ENCODE data around the gene ZNF519. TPM values are rescaled to one million over a fixed set of nuclear protein-coding genes. Genes with fewer than 3 reads are reported as not detected.

The ZNF519 gene
- total RNA-seq, 2 donors from 2014 or later = 1.7 to 3.3 TPM

GRCh38 chr18:14122097-14122496 is 10.1 kb downstream of the ZNF519 start:
- DNase-seq (ENCODE audit: low spot score) = no peak
- Histone ChIP-seq H3K27me3 (no peaks in the 10 kb centered on the region), H3K4me3 (no peak overlapping the region), H3K27ac (no peak overlapping the region), H3K4me1 (no peaks in the 10 kb centered on the region), H3K36me3 (no peaks in the 10 kb centered on the region), H3K9me3 (no peaks in the 10 kb centered on the region)
- TF ChIP-seq, protein P1, sequence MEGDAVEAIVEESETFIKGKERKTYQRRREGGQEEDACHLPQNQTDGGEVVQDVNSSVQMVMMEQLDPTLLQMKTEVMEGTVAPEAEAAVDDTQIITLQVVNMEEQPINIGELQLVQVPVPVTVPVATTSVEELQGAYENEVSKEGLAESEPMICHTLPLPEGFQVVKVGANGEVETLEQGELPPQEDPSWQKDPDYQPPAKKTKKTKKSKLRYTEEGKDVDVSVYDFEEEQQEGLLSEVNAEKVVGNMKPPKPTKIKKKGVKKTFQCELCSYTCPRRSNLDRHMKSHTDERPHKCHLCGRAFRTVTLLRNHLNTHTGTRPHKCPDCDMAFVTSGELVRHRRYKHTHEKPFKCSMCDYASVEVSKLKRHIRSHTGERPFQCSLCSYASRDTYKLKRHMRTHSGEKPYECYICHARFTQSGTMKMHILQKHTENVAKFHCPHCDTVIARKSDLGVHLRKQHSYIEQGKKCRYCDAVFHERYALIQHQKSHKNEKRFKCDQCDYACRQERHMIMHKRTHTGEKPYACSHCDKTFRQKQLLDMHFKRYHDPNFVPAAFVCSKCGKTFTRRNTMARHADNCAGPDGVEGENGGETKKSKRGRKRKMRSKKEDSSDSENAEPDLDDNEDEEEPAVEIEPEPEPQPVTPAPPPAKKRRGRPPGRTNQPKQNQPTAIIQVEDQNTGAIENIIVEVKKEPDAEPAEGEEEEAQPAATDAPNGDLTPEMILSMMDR (IDR thresholded peaks at IDR 0.05) = no peak

DNA sequence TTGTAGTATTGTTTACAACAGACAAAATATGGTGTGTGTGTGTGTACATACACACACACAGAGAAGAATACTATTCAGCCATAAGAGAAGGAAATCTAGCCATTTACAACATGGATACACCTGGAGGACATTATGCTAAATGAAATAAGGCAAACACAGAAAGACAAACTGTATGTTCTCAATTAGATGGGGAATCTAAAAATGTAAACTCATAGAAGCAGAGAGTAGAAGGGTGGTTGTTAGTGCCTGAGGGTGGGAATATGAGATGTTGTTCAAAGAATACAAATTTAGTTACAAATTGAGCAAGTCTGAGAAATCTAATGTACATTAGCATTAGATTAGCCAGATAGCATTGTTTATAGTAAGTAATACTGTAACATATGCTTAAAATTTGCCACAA is 11.3 kb downstream of the ZNF519 start:
- Histone ChIP-seq H3K36me3 (no peaks in the 10 kb centered on the region), H3K4me1 (no peaks in the 10 kb centered on the region), H3K4me3 (no peak overlapping the region), H3K9me3 (no peaks in the 10 kb centered on the region), H3K27me3 (no peaks in the 10 kb centered on the region), H3K27ac (no peak overlapping the region)
- DNase-seq (ENCODE audit: low spot score) = no peak
- TF ChIP-seq, protein P1 (IDR thresholded peaks at IDR 0.05) = no peak

DNA sequence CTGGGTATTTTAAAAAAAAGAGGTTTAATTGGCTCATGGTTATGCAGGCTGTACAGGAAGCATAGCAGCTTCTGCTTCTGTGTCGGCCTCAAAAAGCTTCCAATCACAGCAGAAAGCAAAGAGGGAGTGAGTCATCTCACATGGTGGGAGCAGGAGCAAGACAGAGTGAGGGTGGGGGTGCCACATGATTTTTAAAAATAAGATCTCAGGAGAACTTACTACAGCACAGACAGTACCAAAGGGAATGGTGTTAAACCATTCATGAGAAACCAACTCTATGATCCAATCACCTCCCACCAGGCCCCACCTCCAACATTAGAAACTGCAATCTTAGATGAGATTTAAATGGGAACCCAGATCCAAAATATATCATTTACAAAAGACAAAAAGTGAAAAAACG is 14.6 kb downstream of the ZNF519 start:
- TF ChIP-seq, protein P1 (IDR thresholded peaks at IDR 0.05) = no peak
- no peaks in the 10 kb centered on the region for H3K4me1 ChIP-seq
- no peaks in the 10 kb centered on the region for H3K27me3 ChIP-seq
- DNase-seq (ENCODE audit: low spot score) = no peak
- no peak overlapping the region for H3K27ac ChIP-seq
- no peak overlapping the region for H3K4me3 ChIP-seq
- peaks cover 0 to 3% of the 10 kb centered on the region in 2 donors for H3K9me3 ChIP-seq
- H3K36me3 ChIP-seq = no peaks in the 10 kb centered on the region

- H3K27me3 ChIP-seq = no peaks in the 10 kb centered on the region
- no peak overlapping the region for H3K4me3 ChIP-seq
- no peaks in the 10 kb centered on the region for H3K4me1 ChIP-seq
- peaks cover 6 to 36% of the 10 kb centered on the region in 2 donors for H3K9me3 ChIP-seq
- no peaks in the 10 kb centered on the region for H3K36me3 ChIP-seq
- TF ChIP-seq, protein P1 (IDR thresholded peaks at IDR 0.05) = no peak
- H3K27ac ChIP-seq = no peak overlapping the region
- DNase-seq (ENCODE audit: low spot score) = no peak
These were observed 25.3 kb downstream of the ZNF519 start for GRCh38 chr18:14106906-14107305.

DNA sequence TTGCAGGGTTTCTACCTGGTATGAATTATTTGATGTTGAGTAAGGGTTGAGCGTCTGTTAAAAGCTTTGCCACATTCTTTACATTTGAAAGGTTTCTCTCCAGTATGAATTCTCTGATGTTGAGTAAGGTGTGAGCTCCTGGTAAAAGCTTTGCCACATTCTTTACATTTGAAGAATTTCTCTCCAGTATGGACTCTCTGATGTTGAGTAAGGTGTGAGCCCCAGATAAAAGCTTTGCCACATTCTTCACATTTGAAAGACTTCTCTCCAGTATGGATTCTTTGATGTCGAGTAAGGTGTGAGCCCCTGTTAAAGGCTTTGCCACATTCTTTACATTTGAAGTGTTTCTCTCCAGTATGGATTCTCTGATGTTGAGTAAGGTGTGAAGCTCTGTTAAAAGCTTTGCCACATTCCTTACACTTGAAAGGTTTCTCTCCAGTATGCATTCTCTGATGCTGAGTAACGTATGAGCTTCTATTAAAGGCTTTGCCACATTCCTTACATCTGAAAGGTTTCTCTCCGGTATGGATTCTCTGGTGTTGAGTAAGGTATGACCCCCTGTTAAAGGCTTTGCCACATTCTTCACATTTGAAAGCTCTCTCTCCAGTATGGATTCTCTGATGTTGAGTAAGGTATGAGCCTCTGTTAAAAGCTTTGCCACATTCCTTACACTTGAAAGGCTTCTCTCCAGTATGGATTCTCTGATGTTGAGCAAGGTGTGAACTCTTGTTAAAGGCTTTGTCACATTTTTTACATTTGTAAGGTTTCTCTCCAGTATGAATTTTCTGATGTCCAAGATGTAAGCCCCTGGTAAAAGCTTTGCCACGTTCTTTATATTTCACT is 27.1 kb downstream of the ZNF519 start:
- TF ChIP-seq, protein P1 (IDR thresholded peaks at IDR 0.05) = no peak
- Histone ChIP-seq H3K27me3 (no peaks in the 10 kb centered on the region), H3K4me3 (no peak overlapping the region), H3K9me3 (peaks cover 6 to 30% of the 10 kb centered on the region in 2 donors), H3K27ac (no peak overlapping the region), H3K36me3 (no peaks in the 10 kb centered on the region), H3K4me1 (no peaks in the 10 kb centered on the region)
- no peak for DNase-seq (ENCODE audit: low spot score)

All from right atrium auricular region (tissue), 2 donors.